Skeletal muscle satellite cell (primary cell): ENCODE measurements around the gene MFN2.

Source experiments
- H3K27me3 ChIP-seq: 2 replicates; pipeline ENCODE4 v1.7.0; 2013; ENCODE audit warnings: low read length; ENCODE audit not compliant: control insufficient read depth, insufficient read depth
- H3K36me3 ChIP-seq: 2 replicates; pipeline ENCODE4 v1.7.0; 2013; ENCODE audit warnings: mild to moderate bottlenecking, control low read depth, low read length; ENCODE audit not compliant: insufficient read depth
- H3K4me1 ChIP-seq: 2 replicates; pipeline ENCODE4 v1.7.0; 2013; ENCODE audit warnings: low read length; ENCODE audit not compliant: control insufficient read depth, insufficient read depth
- H3K4me2 ChIP-seq: 2 replicates; pipeline ENCODE4 v1.7.0; 2013; ENCODE audit warnings: mild to moderate bottlenecking, low read length
- H3K4me3 ChIP-seq: 2 replicates; pipeline ENCODE4 v1.7.0; 2013; ENCODE audit warnings: low read length
- H3K9ac ChIP-seq: 2 replicates; pipeline ENCODE4 v1.7.0; 2013; ENCODE audit warnings: mild to moderate bottlenecking, low read depth, low read length, moderate library complexity
- H3K9me3 ChIP-seq: replicated peaks from 2 replicates; pipeline ENCODE4 v1.7.0; 2013; ENCODE audit warnings: mild to moderate bottlenecking, control low read depth, low read length

The MFN2 gene

DNA sequence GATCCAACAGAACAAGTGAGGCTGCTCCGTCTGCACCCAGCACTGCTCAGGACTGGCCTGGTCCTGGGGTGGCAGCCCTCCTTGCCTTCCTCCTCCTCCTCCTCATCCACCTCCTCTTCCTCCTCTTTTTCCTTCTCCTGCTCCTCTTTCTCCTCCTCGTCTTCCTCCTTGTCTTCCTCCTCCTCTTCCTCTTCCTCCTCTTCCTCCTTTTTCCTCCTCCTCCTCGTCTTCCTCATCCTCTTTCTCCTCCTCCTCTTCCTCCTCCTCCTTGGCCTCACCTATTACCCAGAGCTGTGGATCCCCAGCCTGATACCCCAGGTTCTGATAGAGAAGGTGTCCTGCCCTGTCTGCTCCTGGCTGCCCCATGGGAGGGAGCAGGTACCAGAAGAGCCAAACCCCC is 16.6 kb upstream of the MFN2 start:
- Histone ChIP-seq H3K4me3 (no peak overlapping the region), H3K9ac (no peak overlapping the region), H3K4me2 (no peak overlapping the region), H3K36me3 (peaks cover 55% of the 10 kb centered on the region), H3K4me1 (peaks cover 7% of the 10 kb centered on the region), H3K9me3 (no peaks in the 10 kb centered on the region), H3K27me3 (no peaks in the 10 kb centered on the region)

DNA sequence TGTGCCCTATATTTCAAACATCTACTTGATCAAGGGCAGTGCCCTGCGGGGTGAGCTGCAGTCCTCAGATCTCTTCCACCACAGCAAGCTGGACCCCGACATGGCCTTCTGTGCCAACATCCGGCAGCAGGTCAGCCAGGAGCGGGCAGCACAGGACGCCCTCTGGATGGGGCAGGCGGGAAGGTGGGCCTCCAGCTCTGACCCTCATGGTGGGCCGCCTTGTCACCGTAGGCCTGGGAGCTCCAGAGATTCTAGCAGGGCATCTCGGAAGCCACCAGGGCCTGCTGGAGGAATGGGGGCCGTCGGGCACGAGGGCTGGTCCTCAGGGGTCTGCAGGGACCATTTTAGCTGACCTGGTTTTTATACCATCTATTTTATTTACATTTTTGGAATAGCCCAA is 15.6 kb upstream of the MFN2 start:
- Histone ChIP-seq H3K4me2 (no peak overlapping the region), H3K9me3 (no peaks in the 10 kb centered on the region), H3K4me3 (no peak overlapping the region), H3K27me3 (no peaks in the 10 kb centered on the region), H3K36me3 (peaks cover 59% of the 10 kb centered on the region), H3K4me1 (peaks cover 7% of the 10 kb centered on the region), H3K9ac (no peak overlapping the region)

DNA sequence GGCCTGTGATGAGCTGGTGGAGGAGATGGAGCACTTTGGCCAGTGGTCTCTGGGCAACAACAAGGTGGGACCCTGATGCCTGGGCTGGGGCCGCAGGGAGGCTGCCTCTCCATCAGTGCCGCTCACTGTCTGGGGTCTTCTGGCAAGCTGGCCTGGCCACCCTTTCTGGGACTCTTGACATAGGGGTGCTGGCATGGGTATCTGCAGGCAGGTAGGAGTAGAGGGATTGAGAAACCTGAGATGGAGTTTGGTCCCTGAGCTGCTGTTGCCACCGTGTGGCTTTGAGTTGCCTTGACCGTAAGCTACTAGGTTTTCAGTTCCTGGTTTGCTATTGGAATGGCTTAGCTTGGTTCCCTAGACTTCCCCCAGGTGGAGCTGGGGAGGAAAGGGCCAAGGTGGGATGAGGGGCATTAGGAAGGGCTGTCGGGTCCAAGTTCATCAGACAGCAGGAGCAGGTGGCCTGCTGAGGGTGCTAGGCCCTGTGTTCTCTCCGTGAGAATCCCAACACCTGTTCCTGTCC is 13.2 kb upstream of the MFN2 start:
- H3K9ac ChIP-seq: no peak overlapping the region
- peaks cover 59% of the 10 kb centered on the region for H3K36me3 ChIP-seq

DNA sequence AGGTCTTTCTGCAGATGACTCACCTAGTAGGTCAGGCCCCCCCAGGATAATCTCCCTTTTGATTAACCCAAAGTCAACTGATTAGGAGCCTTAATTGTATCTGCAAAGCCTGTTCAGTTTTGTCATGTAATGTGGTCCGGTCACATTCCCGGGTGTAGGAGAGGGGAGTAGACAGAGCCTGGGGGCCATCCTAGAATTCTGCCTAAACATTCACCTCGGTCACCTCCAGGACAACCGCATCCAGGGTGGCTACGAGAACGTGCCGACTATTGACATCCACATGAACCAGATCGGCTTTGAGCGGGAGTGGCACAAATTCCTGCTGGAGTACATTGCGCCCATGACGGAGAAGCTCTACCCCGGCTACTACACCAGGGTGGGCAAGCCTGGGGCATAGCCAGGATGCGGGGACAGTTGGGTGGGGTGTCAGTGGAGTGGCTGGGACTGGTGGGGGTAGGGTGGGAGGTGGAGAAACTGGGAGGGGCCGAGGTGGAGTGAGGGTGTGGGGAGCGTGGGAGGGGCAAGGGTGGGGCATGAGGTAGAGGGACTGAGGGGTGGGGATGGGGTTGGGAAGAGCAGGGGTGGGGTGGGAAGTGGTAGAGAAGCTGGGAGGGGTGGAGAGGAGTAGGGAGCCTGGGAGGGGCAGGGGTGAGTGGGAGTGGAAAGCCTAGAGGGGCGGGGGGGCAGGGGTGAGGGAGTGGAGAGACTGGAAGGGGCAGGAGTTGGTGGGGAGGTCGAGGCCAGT is 9.6 kb upstream of the MFN2 start:
- Histone ChIP-seq H3K27me3 (no peaks in the 10 kb centered on the region), H3K9ac (no peak overlapping the region), H3K36me3 (peaks cover 64% of the 10 kb centered on the region), H3K4me1 (no peaks in the 10 kb centered on the region), H3K4me3 (no peak overlapping the region), H3K4me2 (no peak overlapping the region), H3K9me3 (no peaks in the 10 kb centered on the region)

More for the DNA sequence above, 13.2 kb upstream of the MFN2 start:
- Histone ChIP-seq H3K27me3 (no peaks in the 10 kb centered on the region), H3K4me3 (no peak overlapping the region), H3K9me3 (no peaks in the 10 kb centered on the region), H3K4me1 (no peaks in the 10 kb centered on the region), H3K4me2 (no peak overlapping the region)

DNA sequence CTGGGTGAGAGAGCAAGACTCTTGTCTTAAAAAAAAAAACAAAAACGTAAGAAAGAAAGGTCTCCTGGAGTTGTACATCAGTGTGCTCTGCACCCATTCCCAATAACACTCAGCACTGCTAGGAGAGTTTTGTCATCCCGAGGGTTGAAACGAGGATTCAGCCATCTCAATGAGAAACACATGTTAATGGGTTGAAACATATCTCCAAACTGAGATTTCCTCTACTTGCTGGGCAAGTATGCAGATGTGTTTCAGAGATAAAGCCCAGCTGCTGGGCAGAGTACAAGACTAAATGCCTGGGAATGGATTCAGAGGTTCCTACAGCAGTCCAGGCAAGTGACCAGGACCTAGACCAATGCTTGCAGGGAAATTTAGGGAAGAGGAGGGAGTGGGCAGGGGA is 2.6 kb upstream of the MFN2 start:
- H3K4me3 ChIP-seq: no peak overlapping the region
- no peak overlapping the region for H3K9ac ChIP-seq
- H3K36me3 ChIP-seq: peaks cover 38% of the 10 kb centered on the region
- no peaks in the 10 kb centered on the region for H3K27me3 ChIP-seq
- no peaks in the 10 kb centered on the region for H3K9me3 ChIP-seq
- peaks cover 25% of the 10 kb centered on the region for H3K4me1 ChIP-seq
- H3K4me2 ChIP-seq: no peak overlapping the region

DNA sequence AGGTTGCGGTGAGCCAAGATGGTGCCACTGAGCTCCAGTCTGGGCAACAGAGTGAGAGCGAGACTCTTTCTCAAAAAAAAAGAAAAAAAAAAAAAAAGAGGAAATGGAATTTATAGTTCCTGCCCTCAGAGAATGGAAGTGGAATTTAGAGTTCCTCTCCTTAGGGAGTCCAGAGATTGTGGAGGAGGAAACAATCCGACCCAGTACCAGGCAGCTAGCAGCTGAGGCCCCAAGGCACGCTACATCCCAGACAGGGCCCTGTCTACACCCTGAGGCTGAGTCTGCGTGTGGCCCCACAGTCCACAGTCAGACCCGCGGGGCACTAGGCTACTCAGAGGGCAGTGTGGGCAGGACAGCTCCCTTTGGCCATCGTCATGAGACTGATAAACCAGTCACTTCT is 1.9 kb upstream of the MFN2 start:
- no peaks in the 10 kb centered on the region for H3K9me3 ChIP-seq
- H3K4me1 ChIP-seq: peaks cover 25% of the 10 kb centered on the region
- H3K4me3 ChIP-seq: no peak overlapping the region
- no peak overlapping the region for H3K4me2 ChIP-seq
- no peaks in the 10 kb centered on the region for H3K27me3 ChIP-seq
- no peak overlapping the region for H3K9ac ChIP-seq
- H3K36me3 ChIP-seq: peaks cover 37% of the 10 kb centered on the region

DNA sequence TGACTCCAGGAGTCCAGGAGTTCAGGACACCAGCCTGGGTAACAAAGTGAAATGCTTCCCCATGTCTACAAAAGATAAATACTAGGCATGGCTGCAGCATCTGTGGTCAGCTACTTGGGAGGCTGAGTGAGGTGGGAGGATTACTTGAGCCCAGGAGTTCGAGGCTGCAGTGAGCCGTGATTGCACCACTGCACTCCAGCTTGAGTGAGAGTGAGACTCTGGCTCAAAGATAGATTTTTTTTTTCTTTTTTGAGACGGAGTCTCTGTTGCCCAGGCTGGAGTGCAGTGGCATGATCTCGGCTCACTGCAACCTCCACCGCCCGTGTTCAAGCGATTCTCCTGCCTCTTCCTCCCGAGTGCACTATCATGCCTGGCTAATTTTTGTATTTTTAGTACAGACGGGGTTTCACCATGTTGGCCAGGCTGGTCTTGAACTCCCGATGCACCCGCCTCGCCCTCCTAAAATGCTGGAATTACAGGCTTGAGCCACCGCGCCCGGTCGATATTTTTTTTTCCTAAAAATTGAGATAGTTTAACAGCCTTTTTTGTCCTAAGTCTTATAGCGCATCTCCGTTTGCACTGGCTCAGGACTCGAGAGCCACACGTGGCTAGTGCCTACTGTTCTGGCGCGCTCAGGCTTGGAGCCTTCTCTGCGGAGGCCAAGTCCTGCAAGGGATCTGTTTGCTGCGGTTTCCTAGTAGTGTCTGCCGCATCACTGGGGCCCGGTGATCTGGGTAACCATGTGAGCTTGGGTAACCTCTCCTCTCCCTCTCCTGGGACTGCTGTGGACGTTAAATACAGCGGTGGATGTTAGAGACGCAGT is 1.0 kb upstream of the MFN2 start:
- Histone ChIP-seq H3K27me3 (no peaks in the 10 kb centered on the region), H3K9ac (peak overlapping the region; percentile 95), H3K9me3 (no peaks in the 10 kb centered on the region), H3K4me1 (peaks cover 25% of the 10 kb centered on the region), H3K4me2 (peak overlapping the region; percentile 81), H3K4me3 (peak overlapping the region; percentile 95), H3K36me3 (peaks cover 37% of the 10 kb centered on the region)

DNA sequence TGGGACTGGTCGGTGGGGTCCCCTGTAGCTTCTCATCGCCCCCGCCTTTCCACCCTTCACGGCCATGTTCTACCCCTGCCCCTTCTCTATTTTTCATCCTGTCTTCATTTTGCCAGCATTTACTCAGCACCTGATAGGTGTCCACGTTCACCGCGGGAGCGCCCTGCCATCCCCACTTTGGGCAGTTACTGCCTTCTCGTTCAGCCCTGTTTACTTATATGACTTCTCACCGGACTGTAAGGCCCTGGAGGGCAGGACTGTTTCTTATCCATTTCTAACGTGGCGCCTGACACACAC is 380 bp downstream of the MFN2 start:
- H3K36me3 ChIP-seq: peaks cover 26% of the 10 kb centered on the region
- H3K4me1 ChIP-seq: peaks cover 25% of the 10 kb centered on the region
- peak overlapping the region; percentile 95 for H3K9ac ChIP-seq
- H3K9me3 ChIP-seq: no peaks in the 10 kb centered on the region
- H3K4me2 ChIP-seq: peak overlapping the region; percentile 81
- H3K4me3 ChIP-seq: peak overlapping the region; percentile 95
- H3K27me3 ChIP-seq: no peaks in the 10 kb centered on the region

DNA sequence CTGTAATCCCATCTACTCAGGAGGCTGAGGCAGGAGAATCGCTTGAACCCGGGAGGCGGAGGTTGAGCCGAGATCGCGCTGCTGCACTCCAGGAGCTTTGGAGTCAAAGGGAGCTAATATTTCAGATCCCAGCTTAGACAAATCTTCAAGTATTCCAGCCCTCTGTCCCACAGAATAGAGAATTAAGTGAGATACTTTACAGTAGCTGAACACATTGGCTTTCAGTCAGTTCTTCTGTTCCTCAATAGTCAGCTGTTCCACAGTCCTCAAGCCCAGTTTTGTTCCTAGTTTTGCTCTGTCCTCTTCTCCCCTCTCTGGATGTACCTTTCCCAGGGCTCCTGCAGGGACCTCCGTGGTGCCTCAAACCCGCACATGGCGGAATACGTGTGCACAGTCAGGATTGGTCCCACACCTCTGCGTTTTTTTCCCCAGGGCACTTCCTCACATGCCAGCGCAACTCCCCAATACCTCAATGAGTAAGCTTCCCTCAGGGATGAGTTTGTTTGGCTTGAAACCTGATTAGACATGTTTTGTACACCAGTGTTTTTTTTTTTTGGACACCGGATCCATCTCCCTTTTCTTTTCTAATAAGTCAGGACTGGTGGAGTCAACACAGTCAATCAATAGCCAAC is 1.2 kb downstream of the MFN2 start:
- H3K36me3 ChIP-seq: peaks cover 29% of the 10 kb centered on the region
- H3K4me3 ChIP-seq: peak overlapping the region; percentile 95
- H3K9ac ChIP-seq: peak overlapping the region; percentile 95

DNA sequence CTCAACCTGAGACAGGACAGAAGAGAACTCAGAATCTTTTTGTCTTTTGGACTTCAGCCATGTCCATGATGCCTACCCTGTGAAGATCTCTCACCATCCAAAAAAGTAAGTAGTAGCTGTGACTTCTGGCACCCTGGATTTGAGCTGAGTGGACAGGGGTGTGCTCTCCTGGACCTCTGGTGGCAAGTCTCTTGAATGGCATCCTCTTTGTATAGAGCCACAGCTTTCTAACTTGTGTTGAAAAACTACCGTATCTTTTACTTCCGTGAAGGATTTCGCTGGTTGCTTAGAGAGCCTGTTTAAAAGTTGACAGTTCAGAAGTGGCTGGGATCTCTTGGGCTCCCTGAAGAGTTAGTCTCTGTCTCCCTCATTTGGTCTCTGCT is 1.8 kb downstream of the MFN2 start:
- Histone ChIP-seq H3K9me3 (no peaks in the 10 kb centered on the region), H3K4me3 (no peak overlapping the region), H3K27me3 (no peaks in the 10 kb centered on the region), H3K4me2 (peak overlapping the region; percentile 81), H3K36me3 (peaks cover 29% of the 10 kb centered on the region), H3K4me1 (peaks cover 25% of the 10 kb centered on the region), H3K9ac (peak overlapping the region; percentile 95)

More for the DNA sequence above, 1.2 kb downstream of the MFN2 start:
- no peaks in the 10 kb centered on the region for H3K9me3 ChIP-seq
- H3K4me2 ChIP-seq: peak overlapping the region; percentile 81
- no peaks in the 10 kb centered on the region for H3K27me3 ChIP-seq
- H3K4me1 ChIP-seq: peaks cover 25% of the 10 kb centered on the region

DNA sequence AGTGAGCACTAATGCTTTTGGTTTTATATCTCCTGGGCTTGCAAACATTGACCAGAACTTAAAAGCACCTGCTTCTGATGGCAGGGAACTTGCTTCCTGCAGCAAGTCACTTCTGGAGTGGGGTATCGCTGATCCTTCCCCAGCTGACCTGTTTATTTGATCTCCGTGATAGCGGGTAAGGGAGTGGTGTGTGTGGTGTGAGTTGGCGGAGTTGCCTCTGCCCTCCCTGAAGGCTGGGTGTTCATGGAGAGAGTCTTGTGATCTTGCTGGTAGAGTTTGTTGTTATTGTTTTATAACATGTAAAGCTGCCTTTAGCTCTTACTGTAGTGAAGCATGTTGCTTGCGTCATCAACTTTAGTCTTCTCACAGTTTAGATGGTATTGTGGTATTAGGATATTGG is 3.9 kb downstream of the MFN2 start:
- H3K27me3 ChIP-seq: no peaks in the 10 kb centered on the region
- no peaks in the 10 kb centered on the region for H3K9me3 ChIP-seq
- no peak overlapping the region for H3K9ac ChIP-seq
- H3K4me3 ChIP-seq: no peak overlapping the region
- peaks cover 32% of the 10 kb centered on the region for H3K36me3 ChIP-seq
- H3K4me2 ChIP-seq: no peak overlapping the region
- H3K4me1 ChIP-seq: peaks cover 17% of the 10 kb centered on the region
